Psoas muscle (tissue), 8 donors: Measurements from ENCODE around the gene CXCL3. TPM values are rescaled to one million over a fixed set of nuclear protein-coding genes. Genes with fewer than 3 reads are reported as not detected.

ENCODE experiments used
- ATAC-seq, 4 donors: fragments of 200-7000 bp; cut with Tn5 transposase; one replicate each; pipeline ENCODE4 v1.9.1; 2020; ENCODE audit warnings: moderate library complexity in 3 of 4, mild to moderate bottlenecking in 2 of 4
- DNase-seq, 2 donors: peaks; one replicate each; pipeline ENCODE4 v3.0.0-alpha.2; 2020
- H3K27ac ChIP-seq: fragments of 200-600 bp; one replicate; pipeline ENCODE4 v1.8.0; 2022
- H3K27me3 ChIP-seq, 3 donors: fragments of 200-600 bp in 1 of 3; one replicate each; pipeline versions ENCODE4 v1.6.1 to v1.8.0; 2013 to 2022; ENCODE audit warnings: low read length in 2 of 3, mild to moderate bottlenecking in 2 of 3, moderate library complexity in 1 of 3; ENCODE audit not compliant: insufficient read depth in 3 of 3
- H3K36me3 ChIP-seq, 2 donors: fragments of 200-600 bp in 1 of 2; one replicate each; pipeline versions ENCODE4 v1.6.1 to v1.8.0; 2013 to 2022; ENCODE audit warnings: low read depth in 1 of 2, mild to moderate bottlenecking in 1 of 2, moderate library complexity in 1 of 2; ENCODE audit not compliant: insufficient read depth in 1 of 2
- H3K4me1 ChIP-seq: fragments of 200-600 bp; one replicate; pipeline ENCODE4 v1.8.0; 2022
- H3K4me3 ChIP-seq: fragments of 200-600 bp; one replicate; pipeline ENCODE4 v1.8.0; 2022; ENCODE audit warnings: mild to moderate bottlenecking
- H3K9me3 ChIP-seq: fragments of 200-600 bp; one replicate; pipeline ENCODE4 v1.8.0; 2022
- WGBS, 3 donors: extraction: QIAGEN DNeasy Blood & Tissue Kit; methylation state at CpG; one replicate each; pipeline versions ENCODE4 v1.1.6 to v1.1.7; 2013; 5-methylcytosine and 5-hydroxymethylcytosine counted together
- intact Hi-C, 2 donors: fragments of 100-400 bp; cut with DNase I; formaldehyde crosslinking; loops; one replicate each; pipeline versions ENCODE4 v1.11.0 to v1.14.2; 2022
- polyA plus RNA-seq, 3 donors: library from polyadenylated mRNA; stranded (reverse); fragments of 200-250 nt; gene quantifications; one replicate each; pipeline ENCODE4 v1.2.3, GENCODE V29; 2013
- total RNA-seq, 4 donors: library from RNA; stranded (reverse); fragmentation: NEBNext Ultra II Directional in 2 of 4; extraction: Animal tissue kit (Norgen Biotek cat#: 25700) in 2 of 4; gene quantifications; one replicate each; pipeline versions ENCODE4 v1.2.1 to v1.2.4, GENCODE V29; 2021 to 2023
- TF ChIP-seq, protein P1 (sequence below): fragments of 200-600 bp; IDR thresholded peaks from one replicate; pipeline ENCODE4 v1.8.0; 2022; ENCODE audit warnings: antibody characterized with exemption
- donor health status: healthy with polysubstance abuse.
- donor health status: DM: no; HTN: no; CAD: no; lungs with moderate emphysema.
- donor health status: Bipolar disorder and iron deficiency.
- donor health status: healthy.
- donor health status: DM: yes; HTN: yes; CAD: no.
- donor health status: DM: no; HTN: no; CAD: no.
- donor health status: DM: no; HTN: no; CAD: no.
- donor health status: DM: yes; HTN: yes; CAD: no.

CXCL3 gene
- total and polyA plus RNA-seq, 7 donors, result 0.40 to 2.4 (median 0.63) TPM

DNA sequence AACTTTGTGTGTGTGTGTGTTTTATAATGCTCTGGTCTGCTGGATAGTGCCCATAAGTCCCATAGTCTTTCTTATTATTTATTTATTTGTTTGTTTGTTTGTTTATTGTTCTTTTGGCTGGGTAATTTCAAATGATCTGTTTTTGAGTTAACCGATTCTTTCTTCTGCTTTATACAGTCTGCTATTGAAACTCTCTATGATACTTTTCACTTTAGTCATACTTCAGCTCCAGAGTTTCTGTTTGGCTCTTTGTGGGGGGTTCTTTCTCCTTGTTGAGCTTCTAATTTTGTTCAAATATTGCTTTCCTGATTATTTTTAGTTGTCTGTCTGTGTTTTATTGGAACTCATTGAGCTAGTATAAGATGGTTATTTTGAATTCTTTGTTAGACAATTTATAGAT, 10.0 kb downstream of the CXCL3 start:
- DNase-seq (no peak), ATAC-seq (no peak)
- intact Hi-C loops, result no loop called here
- Histone ChIP-seq H3K4me3 (no peak overlapping the region), H3K36me3 (no peaks in the 10 kb centered on the region), H3K27ac (no peak overlapping the region), H3K9me3 (no peaks in the 10 kb centered on the region), H3K4me1 (no peaks in the 10 kb centered on the region), H3K27me3 (no peaks in the 10 kb centered on the region)
- TF ChIP-seq, protein P1, sequence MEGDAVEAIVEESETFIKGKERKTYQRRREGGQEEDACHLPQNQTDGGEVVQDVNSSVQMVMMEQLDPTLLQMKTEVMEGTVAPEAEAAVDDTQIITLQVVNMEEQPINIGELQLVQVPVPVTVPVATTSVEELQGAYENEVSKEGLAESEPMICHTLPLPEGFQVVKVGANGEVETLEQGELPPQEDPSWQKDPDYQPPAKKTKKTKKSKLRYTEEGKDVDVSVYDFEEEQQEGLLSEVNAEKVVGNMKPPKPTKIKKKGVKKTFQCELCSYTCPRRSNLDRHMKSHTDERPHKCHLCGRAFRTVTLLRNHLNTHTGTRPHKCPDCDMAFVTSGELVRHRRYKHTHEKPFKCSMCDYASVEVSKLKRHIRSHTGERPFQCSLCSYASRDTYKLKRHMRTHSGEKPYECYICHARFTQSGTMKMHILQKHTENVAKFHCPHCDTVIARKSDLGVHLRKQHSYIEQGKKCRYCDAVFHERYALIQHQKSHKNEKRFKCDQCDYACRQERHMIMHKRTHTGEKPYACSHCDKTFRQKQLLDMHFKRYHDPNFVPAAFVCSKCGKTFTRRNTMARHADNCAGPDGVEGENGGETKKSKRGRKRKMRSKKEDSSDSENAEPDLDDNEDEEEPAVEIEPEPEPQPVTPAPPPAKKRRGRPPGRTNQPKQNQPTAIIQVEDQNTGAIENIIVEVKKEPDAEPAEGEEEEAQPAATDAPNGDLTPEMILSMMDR, result no peak
- 0 to 47% (median 47%) methylated on average over 1 of the region's 1 CpG for WGBS, 3 donors

DNA sequence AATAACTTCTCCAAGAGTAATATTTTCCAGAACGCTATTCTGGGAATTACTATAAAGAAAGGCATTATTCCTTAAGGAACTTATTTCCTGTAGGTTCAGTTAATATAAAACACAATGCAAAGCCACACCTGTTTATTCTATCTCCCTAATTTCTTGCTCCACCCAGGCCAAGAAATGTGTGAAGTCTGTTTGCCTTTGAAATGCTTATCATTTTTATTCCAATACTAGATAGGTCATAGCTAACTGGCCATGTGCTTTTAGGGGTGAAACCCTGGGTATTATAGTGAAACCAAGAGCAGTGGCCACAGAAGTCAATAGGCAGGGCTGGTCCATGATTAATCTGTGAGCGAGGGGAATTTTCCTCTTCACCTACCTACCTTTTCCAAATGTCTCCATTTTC, 14.8 kb downstream of the CXCL3 start:
- no peak overlapping the region for H3K4me3 ChIP-seq
- H3K27ac ChIP-seq, result no peak overlapping the region
- WGBS, 3 donors, result 74 to 83% (median 80%) methylated on average over 2 of the region's 2 CpGs
- no peaks in the 10 kb centered on the region for H3K4me1 ChIP-seq
- DNase-seq (no peak), ATAC-seq (no peak)
- TF ChIP-seq, protein P1, result no peak
- H3K9me3 ChIP-seq, result no peaks in the 10 kb centered on the region
- no peaks in the 10 kb centered on the region for H3K27me3 ChIP-seq
- intact Hi-C loops, result no loop called here
- no peaks in the 10 kb centered on the region for H3K36me3 ChIP-seq

DNA sequence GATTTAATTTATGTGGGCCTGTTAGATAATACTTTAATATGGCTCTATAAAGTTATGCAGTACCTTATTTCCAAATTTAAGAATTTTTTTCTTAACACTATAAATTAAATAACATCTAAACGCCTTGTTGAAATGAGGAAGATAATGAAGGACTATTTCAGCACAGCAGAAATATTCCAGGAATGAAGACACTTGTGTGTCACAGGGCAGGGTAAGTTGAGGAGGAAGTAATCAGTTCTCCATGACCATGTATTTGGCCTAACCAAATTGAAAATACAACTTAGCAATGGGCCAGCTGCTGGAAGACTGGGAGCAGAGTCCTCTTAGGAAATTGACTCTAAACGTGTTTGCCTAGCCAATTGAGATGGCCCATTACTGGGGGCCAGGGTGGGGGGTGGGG, 16.9 kb downstream of the CXCL3 start:
- Histone ChIP-seq H3K36me3 (no peaks in the 10 kb centered on the region), H3K27ac (no peak overlapping the region), H3K9me3 (no peaks in the 10 kb centered on the region), H3K27me3 (no peaks in the 10 kb centered on the region), H3K4me1 (no peaks in the 10 kb centered on the region), H3K4me3 (no peak overlapping the region)
- TF ChIP-seq, protein P1, result no peak
- intact Hi-C loops, result no loop called here
- ATAC-seq (no peak), DNase-seq (no peak)
- WGBS, 3 donors, result 28 to 41% (median 40%) methylated on average over 2 of the region's 2 CpGs

DNA sequence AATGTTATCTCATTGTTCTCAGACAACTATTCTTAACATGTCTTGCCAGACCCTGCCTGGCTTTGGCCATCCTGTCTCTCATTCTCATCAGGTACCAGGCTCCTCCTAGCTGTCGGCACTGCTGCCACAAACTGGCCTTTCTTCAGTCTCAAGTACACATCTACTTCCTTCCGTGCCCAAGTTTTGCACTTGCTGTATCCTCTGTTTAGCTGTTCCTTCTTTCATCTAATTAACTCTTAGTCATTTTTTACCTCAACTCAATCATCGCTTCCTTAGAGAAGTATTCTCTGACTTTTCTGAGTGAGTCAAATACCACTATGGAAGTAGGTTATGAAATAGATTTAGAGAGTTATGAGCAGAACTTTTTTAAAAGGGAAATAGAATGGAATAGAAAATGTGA, 19.7 kb downstream of the CXCL3 start:
- H3K4me3 ChIP-seq, result no peak overlapping the region
- H3K27ac ChIP-seq, result no peak overlapping the region
- no peaks in the 10 kb centered on the region for H3K36me3 ChIP-seq
- H3K4me1 ChIP-seq, result no peaks in the 10 kb centered on the region
- intact Hi-C loops, result no loop called here
- WGBS, 3 donors, result 73 to 77% (median 74%) methylated on average over 3 of the region's 3 CpGs
- DNase-seq (no peak), ATAC-seq (no peak)
- no peaks in the 10 kb centered on the region for H3K27me3 ChIP-seq
- TF ChIP-seq, protein P1, result no peak
- no peaks in the 10 kb centered on the region for H3K9me3 ChIP-seq

DNA sequence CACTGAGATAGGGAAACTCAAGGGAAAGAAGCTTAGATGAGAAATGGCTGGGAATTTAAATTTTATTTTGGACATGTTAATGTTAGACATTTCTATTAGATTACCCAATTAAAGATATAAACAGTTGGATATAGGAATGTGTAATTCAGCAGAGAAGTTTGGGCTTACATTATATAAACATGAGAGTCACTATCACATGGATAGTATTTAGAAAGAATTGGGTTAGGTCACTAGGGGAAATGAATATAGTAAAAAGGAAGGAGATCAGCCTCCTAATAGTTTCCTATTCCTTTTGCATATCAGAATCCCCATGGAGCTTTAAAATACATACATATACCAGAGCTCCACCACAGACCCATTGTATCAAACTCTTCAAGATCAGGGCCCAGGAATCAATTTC, 20.4 kb downstream of the CXCL3 start:
- ATAC-seq (no peak), DNase-seq (no peak)
- Histone ChIP-seq H3K27me3 (no peaks in the 10 kb centered on the region), H3K9me3 (no peaks in the 10 kb centered on the region), H3K36me3 (no peaks in the 10 kb centered on the region), H3K4me1 (no peaks in the 10 kb centered on the region), H3K4me3 (no peak overlapping the region), H3K27ac (no peak overlapping the region)
- TF ChIP-seq, protein P1, result no peak
- intact Hi-C loops, result no loop called here
